GM18907 (cell line): Measurements from ENCODE around the gene ARHGAP15.

Experiments
- ATAC-seq: cut with Tn5 transposase; IDR thresholded peaks from one replicate; pipeline ENCODE4 v1.9.1; 2021; ENCODE audit warnings: mild to moderate bottlenecking, moderate library complexity; ENCODE audit not compliant: unreplicated experiment

Gene ARHGAP15

DNA sequence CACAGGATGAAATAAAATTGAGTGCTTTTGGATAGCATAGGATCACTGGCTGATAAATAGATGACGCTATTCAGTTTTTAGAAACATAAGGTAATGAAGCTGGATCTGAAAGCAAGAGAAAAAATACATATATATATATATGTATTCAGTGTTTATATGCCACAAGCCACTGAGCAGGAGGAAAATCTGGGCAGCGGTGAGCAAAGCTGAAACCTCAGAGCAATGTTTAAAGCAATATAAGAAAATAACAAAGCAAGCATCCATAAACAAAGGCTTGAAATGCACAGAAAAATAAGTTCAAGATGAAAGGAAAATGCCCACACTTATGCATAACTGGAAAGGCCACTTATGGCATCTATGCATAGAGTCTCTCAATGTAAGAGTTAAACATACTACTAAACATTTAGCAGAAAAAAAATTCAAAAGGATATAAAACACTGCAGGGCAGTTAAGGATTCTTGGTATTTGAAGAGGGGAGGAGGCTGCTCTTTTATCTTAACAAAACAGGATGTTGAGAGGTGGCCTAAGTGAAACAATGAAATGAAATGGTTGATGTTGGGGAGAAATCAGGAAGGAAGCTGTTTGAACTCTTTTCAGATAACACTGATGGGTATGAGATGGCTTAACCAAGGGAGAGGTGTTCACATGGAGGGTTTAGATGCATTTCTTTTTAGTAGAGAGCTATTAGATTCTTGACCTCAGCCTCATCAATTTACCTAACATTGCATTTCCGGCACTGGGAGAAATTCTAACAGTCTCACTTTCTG lies 129.1 kb downstream of the ARHGAP15 start:
- ATAC-seq = no peak

- ATAC-seq = peak; percentile 50
Measured at GRCh38 chr2:143259368-143259958, 130.2 kb downstream of the ARHGAP15 start.

GRCh38 chr2:143261986-143262385 lies 132.8 kb downstream of the ARHGAP15 start:
- ATAC-seq = peak; percentile 70

GRCh38 chr2:143262389-143262788 lies 133.2 kb downstream of the ARHGAP15 start:
- no peak for ATAC-seq

DNA sequence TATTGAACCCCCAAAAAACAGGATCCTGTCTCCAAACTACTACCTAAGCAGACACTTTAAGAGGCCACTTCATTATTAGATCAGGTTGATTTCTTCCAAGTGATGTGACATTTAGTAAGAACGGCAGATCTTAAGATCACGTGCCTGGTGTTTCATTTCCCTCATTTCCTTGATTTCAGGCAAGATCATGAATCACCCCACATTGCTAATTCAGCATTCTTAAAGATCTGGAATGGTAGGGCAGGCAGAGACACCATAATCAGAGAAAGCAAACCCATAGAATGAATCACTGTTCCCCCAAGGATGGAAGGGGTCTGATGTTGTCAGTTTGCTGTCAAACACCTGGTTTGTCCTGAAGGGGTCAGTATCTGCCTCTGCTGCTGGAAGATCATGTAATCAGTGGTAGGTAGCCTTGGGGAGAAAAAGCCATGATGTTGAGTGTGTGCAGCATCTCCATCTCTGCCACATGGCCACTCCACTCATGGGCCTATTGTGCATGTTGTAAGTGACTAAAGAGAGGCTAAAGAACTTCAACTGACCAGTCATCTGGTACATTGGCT lies 133.9 kb downstream of the ARHGAP15 start:
- ATAC-seq = no peak

GRCh38 chr2:143264851-143265250 lies 135.6 kb downstream of the ARHGAP15 start:
- ATAC-seq = no peak

GRCh38 chr2:143279672-143280071 lies 150.5 kb downstream of the ARHGAP15 start:
- ATAC-seq = no peak

- ATAC-seq = no peak
Measured at GRCh38 chr2:143280097-143280757, 151.0 kb downstream of the ARHGAP15 start.

- ATAC-seq = no peak
Measured at GRCh38 chr2:143282684-143283083, 153.5 kb downstream of the ARHGAP15 start.

DNA sequence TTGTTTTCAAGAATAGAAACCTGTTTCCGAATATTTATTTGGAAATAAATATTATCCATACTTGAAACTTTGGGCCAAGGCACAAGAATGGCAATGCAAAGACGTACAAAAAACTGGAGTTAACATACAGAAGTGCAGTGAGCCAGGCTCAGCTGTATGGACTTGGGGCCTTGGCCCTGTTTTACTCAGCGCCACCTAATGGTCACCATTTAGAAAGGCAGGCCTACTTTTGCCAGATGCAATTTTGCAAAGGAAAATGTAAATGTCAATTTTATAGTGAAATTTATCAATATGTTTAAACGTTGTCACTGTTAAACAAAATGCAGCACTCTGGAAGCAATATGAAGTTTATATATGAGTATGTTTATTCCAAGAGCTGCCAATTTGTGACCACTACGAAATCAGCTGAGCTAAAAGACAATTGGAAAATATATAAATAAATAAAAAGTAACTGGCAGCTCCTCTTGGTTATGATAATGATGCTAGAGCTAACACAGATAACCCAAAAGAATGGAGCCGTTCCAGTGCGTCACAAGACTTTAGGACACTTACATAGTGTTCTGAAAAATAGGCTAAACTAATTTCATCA lies 155.0 kb downstream of the ARHGAP15 start:
- peak; percentile 80 for ATAC-seq

- ATAC-seq = no peak
Measured at GRCh38 chr2:143289025-143289424, 159.8 kb downstream of the ARHGAP15 start.

DNA sequence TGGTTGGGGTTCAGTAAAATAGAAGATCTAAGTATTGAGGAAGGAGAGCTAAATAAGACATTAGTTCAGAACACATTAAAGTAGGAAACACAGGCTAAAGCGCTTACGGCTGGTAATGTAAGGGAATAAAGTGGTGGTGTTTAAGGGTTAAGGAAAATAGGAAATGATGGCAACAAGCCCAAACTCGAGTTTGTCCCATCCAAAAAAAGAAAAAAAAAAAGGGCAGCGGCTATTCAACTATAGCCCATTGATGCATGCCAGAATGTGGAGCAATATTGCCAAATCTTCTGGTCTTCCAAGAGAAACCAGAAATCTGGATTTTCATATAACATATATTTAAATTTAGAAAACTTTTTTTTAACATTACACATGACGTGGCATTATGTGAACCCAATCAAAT lies 161.0 kb downstream of the ARHGAP15 start:
- no peak for ATAC-seq

DNA sequence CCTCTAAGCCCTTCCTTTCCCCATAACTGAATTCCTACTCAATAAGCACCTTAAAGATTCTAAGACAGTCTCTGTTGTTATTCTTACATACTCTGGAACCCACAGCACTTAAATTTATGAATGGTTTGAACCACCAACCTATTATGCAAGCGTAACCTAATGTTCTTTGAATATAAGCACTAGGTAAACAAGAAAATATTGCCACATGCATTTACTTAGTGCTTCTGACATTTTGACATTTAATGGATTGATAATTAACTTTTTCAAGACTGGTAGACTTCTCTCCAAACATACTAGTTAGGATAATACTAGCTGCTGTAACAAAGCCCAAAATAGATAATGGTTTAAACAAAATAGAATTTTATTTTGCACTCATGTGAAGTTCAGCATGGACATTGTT lies 164.8 kb downstream of the ARHGAP15 start:
- ATAC-seq = no peak

DNA sequence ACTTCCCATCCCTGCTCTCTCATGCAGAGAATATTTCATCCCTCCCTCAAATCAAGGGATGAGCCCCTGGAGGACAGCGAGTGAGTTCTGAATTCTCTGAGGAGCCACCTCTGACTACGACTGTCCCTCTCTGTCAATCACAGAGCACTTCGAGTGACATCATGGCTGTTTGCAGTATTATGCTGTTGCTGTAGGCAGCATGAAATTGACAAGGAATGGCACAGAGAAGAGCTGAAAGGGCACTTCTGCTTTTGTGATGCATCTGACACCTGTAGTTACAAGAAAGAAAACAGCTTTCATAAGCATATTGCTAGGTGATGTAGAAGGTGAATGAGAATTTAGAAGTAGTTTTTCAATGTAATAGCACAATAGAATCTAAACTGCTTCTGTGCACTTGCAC lies 166.9 kb downstream of the ARHGAP15 start:
- ATAC-seq = peak; percentile 46

DNA sequence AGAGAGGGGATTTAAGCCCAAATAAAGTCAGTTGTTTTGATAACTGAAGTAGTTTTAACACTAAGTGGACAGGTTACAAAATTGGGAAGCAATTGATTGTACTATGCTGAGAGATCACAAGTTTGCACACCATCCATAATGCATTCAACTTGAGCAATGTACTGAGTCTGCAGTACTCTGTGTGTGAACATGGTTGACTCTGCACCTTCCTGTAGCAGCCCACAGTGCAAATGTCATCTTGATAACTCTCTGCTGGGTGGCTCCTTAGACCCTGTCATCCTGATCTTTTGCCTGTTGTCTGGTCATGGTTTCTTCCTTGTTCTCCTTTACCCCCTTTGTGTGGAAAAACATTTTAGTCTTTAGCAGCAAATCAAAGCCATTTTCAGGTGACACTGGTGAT lies 168.0 kb downstream of the ARHGAP15 start:
- ATAC-seq = no peak

DNA sequence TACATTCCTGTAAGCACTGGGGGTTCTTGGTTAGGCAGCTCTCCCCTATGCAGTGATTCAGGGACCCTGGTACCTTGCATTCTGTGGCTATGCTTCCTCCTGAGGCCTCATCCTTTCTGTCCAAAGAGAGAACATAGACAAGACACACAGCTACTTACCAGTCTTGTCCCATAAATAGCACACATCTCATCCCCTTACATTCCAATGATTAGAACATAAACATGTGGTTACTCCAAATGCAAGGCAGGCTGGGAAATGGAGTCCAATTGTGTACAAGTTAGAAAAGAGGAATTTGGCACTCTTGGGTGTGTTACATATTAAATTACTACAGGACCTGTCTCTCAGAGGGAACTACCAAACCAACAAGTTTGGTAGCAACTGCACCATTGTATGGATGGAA lies 171.3 kb downstream of the ARHGAP15 start:
- ATAC-seq = no peak

DNA sequence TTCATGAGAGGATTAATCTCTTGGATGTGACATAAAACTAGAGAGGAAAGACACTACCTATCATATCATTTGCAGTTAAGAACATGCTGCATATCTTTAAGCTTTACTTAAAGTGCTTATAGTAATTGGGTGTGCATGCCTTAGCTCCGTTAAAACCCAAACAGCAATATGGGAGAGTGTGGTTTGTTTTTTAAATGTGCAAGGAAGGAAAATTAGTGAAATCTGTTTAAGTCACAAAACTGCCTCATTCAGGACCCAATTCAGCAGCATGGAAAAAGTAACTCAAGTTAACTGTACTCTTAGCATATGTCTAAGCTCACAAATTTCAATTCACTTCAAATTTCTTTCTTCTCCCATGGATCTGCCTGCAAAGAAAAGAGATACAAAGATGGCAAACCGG lies 182.2 kb downstream of the ARHGAP15 start:
- no peak for ATAC-seq

DNA sequence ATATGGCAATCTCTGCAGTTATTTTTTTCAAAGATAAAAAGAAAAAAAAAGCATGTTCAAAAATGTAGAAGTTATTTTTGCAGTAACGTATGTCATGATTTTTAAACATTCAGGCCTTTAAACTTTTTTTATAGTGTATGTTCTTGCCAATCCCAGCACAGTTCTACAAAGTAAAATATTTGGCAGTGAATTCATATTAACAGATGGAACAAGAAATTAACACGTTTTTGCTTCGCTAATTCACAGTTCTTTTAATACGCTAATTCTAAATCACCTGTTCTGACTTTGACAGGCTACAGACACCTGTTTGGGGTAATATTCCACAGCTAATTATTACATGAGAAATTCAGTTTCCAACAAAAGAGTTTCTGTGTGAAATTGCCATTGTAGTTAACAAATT lies 183.2 kb downstream of the ARHGAP15 start:
- no peak for ATAC-seq

DNA sequence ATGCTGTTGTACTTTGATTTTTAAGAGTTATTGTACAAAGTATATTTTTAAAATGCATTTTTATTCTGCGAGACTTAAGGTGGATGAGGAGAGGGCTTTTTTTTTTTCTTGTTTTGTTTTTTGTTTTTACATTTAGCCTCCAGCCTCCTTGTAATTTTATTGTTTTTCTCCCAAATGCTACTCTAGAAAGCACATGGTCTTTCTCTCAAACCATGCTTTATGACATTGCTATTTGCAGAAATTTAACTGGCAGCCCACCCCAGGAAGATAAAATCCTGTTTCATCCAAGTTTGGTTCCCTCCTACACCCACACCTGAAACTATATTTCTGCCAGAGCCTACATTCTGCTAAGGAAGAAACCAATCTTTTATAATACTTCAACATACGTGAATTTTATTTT lies 184.6 kb downstream of the ARHGAP15 start:
- no peak for ATAC-seq

DNA sequence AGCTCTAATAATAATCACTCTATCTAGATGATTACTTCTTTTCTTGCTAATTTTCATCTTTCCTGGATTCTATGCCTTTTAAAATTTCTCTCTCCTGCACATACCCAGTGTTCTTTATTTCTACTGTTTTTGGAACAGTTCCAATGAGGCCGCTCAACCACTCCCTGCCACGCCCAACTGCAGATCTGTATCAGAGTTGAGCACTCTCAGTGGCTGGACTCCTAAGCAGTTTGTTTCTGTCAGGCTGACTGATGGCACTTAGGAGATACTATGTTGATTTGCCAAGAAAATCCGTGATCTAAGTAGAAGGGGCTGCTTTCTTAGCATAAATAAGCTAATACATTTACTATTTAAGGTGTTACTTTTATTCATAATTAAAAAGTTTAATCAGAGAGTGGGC lies 192.8 kb downstream of the ARHGAP15 start:
- no peak for ATAC-seq

DNA sequence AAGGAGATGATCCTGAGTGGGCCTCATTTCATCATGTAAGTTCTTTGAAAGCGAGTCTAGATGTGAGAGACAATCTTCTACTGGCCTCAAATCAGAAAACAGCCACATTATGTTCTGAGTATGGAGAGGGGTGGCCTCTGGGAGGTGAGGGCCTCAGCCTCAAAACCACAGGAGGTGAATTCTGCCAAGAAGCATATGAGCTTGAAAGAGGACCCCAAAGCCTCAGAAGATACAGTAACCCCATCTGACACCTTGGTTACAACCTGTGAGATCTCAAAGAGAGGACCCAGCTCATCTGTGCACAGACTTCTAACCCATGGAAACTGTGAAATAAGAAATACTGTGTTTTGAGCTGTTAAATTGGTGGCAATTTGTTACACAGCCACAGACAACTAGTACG lies 200.1 kb downstream of the ARHGAP15 start:
- no peak for ATAC-seq
